ENCODE data around the gene CDC45. TPM values are rescaled to one million over a fixed set of nuclear protein-coding genes. Genes with fewer than 3 reads are reported as not detected.
"Not testable (repeated sequence)": the region's sequence is repeated elsewhere in the genome, so short reads cannot be mapped to it uniquely, and the experiment has no call there.

Gene CDC45
- total RNA-seq, 4 donors from 2014 or later: 0.27 TPM; not detected in 3

- Histone ChIP-seq H3K4me1 (no peaks in the 10 kb centered on the region), H3K36me3 (no peaks in the 10 kb centered on the region), H3K27me3 (no peaks in the 10 kb centered on the region), H3K4me3 (no peak overlapping the region), H3K9me3 (no peaks in the 10 kb centered on the region), H3K27ac (no peak overlapping the region)
- ATAC-seq (no peak), DNase-seq (no peak)
- TF ChIP-seq CTCF (IDR thresholded peaks at IDR 0.05 in 4 of 5, conservative IDR thresholded peaks at IDR 0.05 in 1 of 5) (no peak), POLR2A (IDR thresholded peaks at IDR 0.05) (no peak)
- intact Hi-C loops (cut with DNase I; ENCODE audit: low total_unique reads): no loop called here
- in situ Hi-C loops (cut with MboI; ENCODE audit: low sequenced_read_pairs in 4 of 4): no loop called here
These were observed 60.7 kb downstream of the CDC45 start for GRCh38 chr22:19540394-19540793.

GRCh38 chr22:19543970-19544708, 64.4 kb downstream of the CDC45 start:
- Histone ChIP-seq H3K9me3 (no peaks in the 10 kb centered on the region), H3K27ac (no peak overlapping the region), H3K36me3 (no peaks in the 10 kb centered on the region), H3K27me3 (no peaks in the 10 kb centered on the region), H3K4me3 (no peak overlapping the region), H3K4me1 (no peaks in the 10 kb centered on the region)
- ATAC-seq (no peak), DNase-seq (no peak)
- in situ Hi-C loops (cut with MboI; ENCODE audit: low sequenced_read_pairs in 4 of 4) (no loop called here), intact Hi-C loops (cut with DNase I; ENCODE audit: low total_unique reads) (no loop called here)
- no peak for TF ChIP-seq CTCF (IDR thresholded peaks at IDR 0.05 in 4 of 5, conservative IDR thresholded peaks at IDR 0.05 in 1 of 5)
- TF ChIP-seq POLR2A (IDR thresholded peaks at IDR 0.05): no peak

DNA sequence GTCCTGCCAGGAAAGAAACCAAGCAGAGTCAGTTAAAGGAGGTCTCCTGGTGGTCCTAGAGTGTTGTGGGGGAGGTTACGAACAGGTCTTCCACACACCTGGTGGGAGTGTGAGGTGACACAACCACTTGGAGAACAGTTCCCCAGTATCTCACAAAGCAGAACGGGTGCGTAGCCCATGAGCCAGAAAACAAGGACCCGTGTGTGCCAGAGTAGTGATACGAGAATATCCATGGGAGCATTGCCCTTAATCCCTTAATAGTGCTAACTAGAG, 66.2 kb downstream of the CDC45 start:
- in situ Hi-C loops (cut with MboI; ENCODE audit: low sequenced_read_pairs in 4 of 4) (no loop called here), intact Hi-C loops (cut with DNase I; ENCODE audit: low total_unique reads) (no loop called here)
- ATAC-seq (no peak), DNase-seq (no peak)
- Histone ChIP-seq H3K27me3 (no peaks in the 10 kb centered on the region), H3K4me3 (no peak overlapping the region), H3K4me1 (no peaks in the 10 kb centered on the region), H3K27ac (no peak overlapping the region), H3K9me3 (no peaks in the 10 kb centered on the region), H3K36me3 (no peaks in the 10 kb centered on the region)
- TF ChIP-seq POLR2A (IDR thresholded peaks at IDR 0.05) (no peak), CTCF (IDR thresholded peaks at IDR 0.05 in 4 of 5, conservative IDR thresholded peaks at IDR 0.05 in 1 of 5) (no peak)

- Histone ChIP-seq H3K27me3 (no peaks in the 10 kb centered on the region), H3K4me3 (no peak overlapping the region), H3K36me3 (no peaks in the 10 kb centered on the region), H3K27ac (no peak overlapping the region), H3K4me1 (no peaks in the 10 kb centered on the region), H3K9me3 (no peaks in the 10 kb centered on the region)
- intact Hi-C loops (cut with DNase I; ENCODE audit: low total_unique reads) (no loop called here), in situ Hi-C loops (cut with MboI; ENCODE audit: low sequenced_read_pairs in 4 of 4) (no loop called here)
- TF ChIP-seq CTCF (IDR thresholded peaks at IDR 0.05 in 4 of 5, conservative IDR thresholded peaks at IDR 0.05 in 1 of 5): no peak
- TF ChIP-seq POLR2A (IDR thresholded peaks at IDR 0.05): no peak
- no peak for DNase-seq
- ATAC-seq: no peak
These were observed 67.0 kb downstream of the CDC45 start for GRCh38 chr22:19546680-19547079.

DNA sequence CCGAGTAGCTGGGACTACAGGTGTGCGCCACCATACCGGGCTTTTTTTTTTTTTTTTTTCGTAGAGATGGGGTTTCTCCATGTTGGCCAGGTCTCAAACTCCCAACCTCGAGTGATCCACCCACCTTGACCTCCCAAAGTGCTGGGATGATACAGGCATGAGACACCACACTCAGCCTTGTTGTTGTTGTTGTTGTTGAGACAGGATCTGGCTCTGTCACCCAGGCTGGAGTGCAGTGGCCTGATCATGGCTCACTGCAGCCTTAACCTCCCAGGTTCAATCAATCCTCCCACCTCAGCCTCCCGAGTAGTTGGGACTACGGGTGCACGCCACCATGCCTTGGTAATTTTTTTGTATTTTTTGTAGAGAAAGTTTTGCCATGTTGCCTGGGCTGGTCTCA, 67.9 kb downstream of the CDC45 start:
- in situ Hi-C loops (cut with MboI; ENCODE audit: low sequenced_read_pairs in 4 of 4): no loop called here
- no peaks in the 10 kb centered on the region for H3K4me1 ChIP-seq
- TF ChIP-seq POLR2A (IDR thresholded peaks at IDR 0.05): no peak
- no peak for TF ChIP-seq CTCF (IDR thresholded peaks at IDR 0.05 in 4 of 5, conservative IDR thresholded peaks at IDR 0.05 in 1 of 5)
- H3K9me3 ChIP-seq: no peaks in the 10 kb centered on the region
- no peak overlapping the region for H3K4me3 ChIP-seq
- intact Hi-C loops (cut with DNase I; ENCODE audit: low total_unique reads): no loop called here
- no peaks in the 10 kb centered on the region for H3K27me3 ChIP-seq
- H3K36me3 ChIP-seq: no peaks in the 10 kb centered on the region
- ATAC-seq: no peak
- H3K27ac ChIP-seq: no peak overlapping the region
- DNase-seq: no peak

- DNase-seq; H3K27ac ChIP-seq; H3K9me3 ChIP-seq; in situ Hi-C loops (cut with MboI; ENCODE audit: low sequenced_read_pairs in 4 of 4); intact Hi-C loops (cut with DNase I; ENCODE audit: low total_unique reads); H3K4me3 ChIP-seq; H3K4me1 ChIP-seq; H3K36me3 ChIP-seq; ATAC-seq; H3K27me3 ChIP-seq: not testable (repeated sequence)
These were observed 68.7 kb downstream of the CDC45 start for GRCh38 chr22:19548427-19548826.
